GM18511 (cell line): ENCODE measurements around the gene COX19.
A peak's percentile ranks its signal among the peaks of the same experiment; 100 is the strongest.

ENCODE experiments used
- ATAC-seq: cut with Tn5 transposase; IDR thresholded peaks from one replicate; pipeline ENCODE4 v1.9.1; 2021; ENCODE audit warnings: mild to moderate bottlenecking, moderate library complexity; ENCODE audit not compliant: unreplicated experiment

COX19 gene

GRCh38 chr7:979886-980571 is 4.7 kb upstream of the COX19 start:
- peak; percentile 39 for ATAC-seq

- no peak for ATAC-seq
Observed at GRCh38 chr7:979151-979550, 3.8 kb upstream of the COX19 start.

- no peak for ATAC-seq
Observed at GRCh38 chr7:978416-979091, 3.2 kb upstream of the COX19 start.

GRCh38 chr7:978049-978346 is 2.6 kb upstream of the COX19 start:
- no peak for ATAC-seq

- ATAC-seq: peak; percentile 54
Observed at GRCh38 chr7:977326-978048, 2.1 kb upstream of the COX19 start.

GRCh38 chr7:976901-977325 is 1.6 kb upstream of the COX19 start:
- ATAC-seq: no peak

- no peak for ATAC-seq
Observed at GRCh38 chr7:975702-976473, 539 bp upstream of the COX19 start.

- no peak for ATAC-seq
Observed at GRCh38 chr7:974172-974571, 1.2 kb downstream of the COX19 start.

GRCh38 chr7:973312-973711 is 2.0 kb downstream of the COX19 start:
- ATAC-seq: no peak

- ATAC-seq: no peak
Observed at GRCh38 chr7:972676-973309, 2.6 kb downstream of the COX19 start.

GRCh38 chr7:972110-972509 is 3.2 kb downstream of the COX19 start:
- ATAC-seq: no peak

- no peak for ATAC-seq
Observed at GRCh38 chr7:970744-971143, 4.6 kb downstream of the COX19 start.

GRCh38 chr7:969403-969802 is 5.9 kb downstream of the COX19 start:
- ATAC-seq: no peak

- no peak for ATAC-seq
Observed at GRCh38 chr7:968205-969105, 6.9 kb downstream of the COX19 start.

- no peak for ATAC-seq
Observed at GRCh38 chr7:967361-968082, 7.8 kb downstream of the COX19 start.

GRCh38 chr7:966291-967069 is 8.9 kb downstream of the COX19 start:
- no peak for ATAC-seq

- no peak for ATAC-seq
Observed at GRCh38 chr7:964401-965231, 10.7 kb downstream of the COX19 start.
